Stimulated activated CD8-positive, alpha-beta memory T cell treated with anti-CD3 and anti-CD28 coated beads, Interleukin-4, amount 100 ng/mL, for 24 hours (primary cell): ENCODE data around the gene FGGY.

ENCODE experiments used
- DNase-seq: peaks from one replicate; pipeline ENCODE4 v3.0.0-alpha.2; 2020; ENCODE audit warnings: low read depth

The FGGY gene

GRCh38 chr1:59414406-59415133 lies 117.7 kb downstream of the FGGY start:
- DNase-seq = no peak

DNA sequence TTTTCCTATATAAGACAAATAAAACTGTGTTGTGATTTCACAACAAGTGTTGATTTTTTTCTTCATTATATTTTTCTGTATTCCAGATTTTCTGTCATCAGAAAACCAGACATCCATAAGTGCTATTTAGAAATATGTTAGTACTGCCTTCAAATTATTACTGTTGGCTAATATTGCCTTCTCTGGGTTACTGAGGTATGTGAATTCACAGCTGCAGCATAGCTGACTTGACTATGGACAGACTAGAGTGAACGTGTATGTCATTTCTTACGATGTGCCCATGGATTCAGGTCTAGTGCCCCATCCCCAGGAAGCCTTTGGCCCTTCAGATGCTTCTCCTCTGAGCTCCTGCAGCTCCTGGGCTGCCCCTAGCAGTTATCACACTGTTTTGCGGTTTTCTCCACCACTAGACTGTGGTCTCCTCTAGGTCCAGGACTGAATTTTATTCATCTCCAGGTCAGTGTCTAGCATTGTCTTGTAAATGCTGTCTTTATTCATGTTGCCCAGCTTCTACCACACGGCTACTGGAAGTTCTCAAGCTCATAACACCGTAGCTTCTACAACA lies 118.5 kb downstream of the FGGY start:
- DNase-seq = no peak

- no peak for DNase-seq
Measured at GRCh38 chr1:59415881-59416280, 119.0 kb downstream of the FGGY start.

- DNase-seq = no peak
Measured at GRCh38 chr1:59417406-59417805, 120.5 kb downstream of the FGGY start.

DNA sequence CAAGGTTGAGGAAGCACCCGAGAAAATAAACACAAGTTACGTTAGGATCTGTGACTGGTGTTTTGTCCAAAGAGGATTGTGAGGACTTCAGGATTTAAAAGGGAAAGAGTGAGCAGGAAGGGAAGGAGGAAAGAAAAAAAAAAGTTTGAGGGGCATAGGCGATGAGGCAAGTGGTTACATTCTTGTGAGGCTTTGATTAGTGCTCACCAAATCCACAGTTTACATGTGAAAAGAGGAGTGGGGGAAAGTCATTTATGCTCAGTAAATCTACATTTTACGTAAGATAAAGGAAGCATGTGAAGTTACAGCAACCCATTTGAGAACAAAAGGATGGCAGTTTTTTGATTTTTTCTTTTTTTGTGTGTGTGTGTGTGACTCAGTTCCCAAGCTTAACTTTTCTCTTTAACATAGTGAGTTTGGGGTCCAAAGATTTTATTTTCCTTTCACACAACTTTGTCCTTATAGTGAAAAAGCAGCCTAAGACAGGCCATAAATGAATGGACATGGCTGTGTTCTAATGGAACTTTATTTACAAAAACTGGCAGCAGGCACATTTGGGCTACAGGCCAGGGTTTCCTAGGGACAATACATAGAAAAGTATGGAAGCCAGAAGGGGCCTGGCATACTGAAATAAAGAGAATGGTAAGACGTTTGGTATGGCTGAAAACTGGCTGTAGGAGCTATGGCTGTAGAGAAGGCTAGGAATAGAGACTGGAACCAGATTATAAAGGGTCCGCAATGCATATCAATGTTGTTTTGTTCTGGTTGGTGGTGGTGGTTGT lies 121.7 kb downstream of the FGGY start:
- DNase-seq = no peak

GRCh38 chr1:59419361-59420140 lies 122.7 kb downstream of the FGGY start:
- DNase-seq = no peak

DNA sequence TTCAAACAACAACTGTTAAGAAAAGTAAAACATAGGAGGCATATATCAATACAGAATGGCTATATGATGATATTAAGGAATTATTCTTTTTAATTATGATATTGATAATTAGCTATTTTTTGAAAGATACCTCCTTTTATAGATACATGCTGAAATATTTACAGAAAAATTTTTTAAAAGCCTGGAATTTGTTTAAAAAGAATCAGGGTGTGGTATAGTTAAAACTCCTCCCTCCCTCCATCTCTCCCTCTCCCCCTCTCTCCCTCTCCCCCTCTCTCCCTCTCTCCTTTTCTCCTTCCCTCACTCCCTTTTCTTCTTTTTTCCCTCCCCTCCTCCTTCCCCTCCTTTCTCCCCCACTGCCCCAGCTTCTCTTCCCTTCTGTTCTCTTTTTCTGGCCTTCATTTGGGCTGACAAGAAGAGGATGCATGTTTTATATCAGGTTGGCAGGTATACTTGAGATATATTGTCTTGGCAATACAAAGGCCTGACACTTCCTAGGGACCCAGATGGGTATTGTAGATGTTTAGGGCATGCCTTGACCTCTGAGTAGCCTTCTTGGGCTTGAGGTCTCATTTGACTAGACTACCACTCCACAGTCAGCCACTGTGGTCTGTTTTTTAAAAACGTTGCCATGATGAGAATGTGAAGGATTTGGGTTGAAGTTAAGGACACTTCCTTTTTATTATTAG lies 124.5 kb downstream of the FGGY start:
- no peak for DNase-seq

GRCh38 chr1:59422921-59423575 lies 126.2 kb downstream of the FGGY start:
- DNase-seq = no peak

DNA sequence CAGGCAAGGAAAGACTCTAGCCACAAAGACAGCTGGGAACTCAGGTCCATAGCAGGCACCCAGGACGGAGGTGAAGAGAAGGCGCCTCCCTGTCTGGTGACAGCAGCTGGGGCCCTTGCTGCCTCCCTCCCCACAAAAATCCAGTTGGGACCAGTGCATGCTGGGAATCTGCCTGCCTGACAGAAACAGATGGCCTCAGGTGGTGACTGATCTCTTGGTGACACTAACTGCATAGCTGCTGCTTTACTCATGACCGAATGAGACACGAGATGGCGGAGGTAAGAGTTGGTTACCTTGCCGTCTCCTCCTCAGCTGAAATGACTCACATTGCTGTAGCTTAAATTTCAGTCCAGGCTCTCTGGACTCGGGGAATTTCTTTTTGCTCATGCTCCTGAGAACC lies 130.3 kb downstream of the FGGY start:
- no peak for DNase-seq

DNA sequence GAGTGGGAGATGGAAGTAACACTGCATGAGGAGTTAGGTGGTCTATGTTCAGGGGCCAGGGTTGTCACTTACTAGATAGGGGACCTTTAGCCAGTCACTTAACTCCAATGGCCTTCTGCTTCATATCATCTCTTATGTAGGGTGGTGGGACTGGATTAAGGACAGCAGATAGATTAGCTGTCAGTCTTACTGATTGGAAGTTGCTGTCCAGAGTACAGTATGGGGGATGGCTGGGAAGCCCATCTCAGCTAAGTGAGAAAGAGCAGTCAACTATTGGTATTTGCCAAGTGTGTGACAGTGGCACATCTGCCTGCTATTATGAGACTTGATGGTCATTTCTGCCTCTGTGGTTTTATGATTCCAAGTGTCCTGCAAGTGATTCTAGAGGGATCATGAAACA lies 130.9 kb downstream of the FGGY start:
- DNase-seq = no peak

DNA sequence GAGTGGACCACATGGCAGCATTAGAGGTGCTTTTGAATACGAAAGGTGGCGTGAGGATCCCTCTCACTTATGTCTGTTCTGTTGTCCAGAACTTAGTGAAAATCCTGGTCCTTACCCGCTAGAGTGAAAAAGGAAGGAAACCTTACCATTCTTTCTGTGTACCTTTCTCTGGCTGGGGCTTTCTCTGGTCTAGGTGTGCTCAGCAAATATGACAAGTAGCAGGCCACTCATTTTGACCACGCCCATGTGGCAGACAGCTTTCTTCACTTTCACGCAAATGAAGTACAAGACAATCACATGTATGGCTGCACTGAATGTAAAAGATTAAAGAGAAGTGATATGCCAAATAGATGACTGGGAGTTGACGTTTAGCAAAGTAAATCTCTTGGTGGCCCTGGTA lies 131.9 kb downstream of the FGGY start:
- no peak for DNase-seq

DNA sequence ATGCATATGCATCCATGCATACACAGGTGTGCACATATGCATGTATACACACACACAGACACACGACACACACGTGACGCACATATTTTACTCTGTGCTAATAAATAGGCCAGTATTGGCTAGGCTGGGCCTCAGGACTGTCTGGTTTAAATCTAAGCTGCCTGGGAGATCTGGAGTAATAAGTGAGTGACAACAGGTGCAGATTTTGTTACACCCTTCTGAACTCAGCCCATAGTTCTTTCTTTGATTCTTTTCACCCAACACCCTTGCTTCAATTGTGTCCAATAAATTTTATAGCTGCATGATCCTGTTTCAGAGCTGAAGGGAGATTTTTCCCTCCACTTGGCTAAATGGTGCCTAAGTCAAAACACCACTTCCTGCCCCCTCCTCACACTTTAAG lies 132.8 kb downstream of the FGGY start:
- DNase-seq = no peak

DNA sequence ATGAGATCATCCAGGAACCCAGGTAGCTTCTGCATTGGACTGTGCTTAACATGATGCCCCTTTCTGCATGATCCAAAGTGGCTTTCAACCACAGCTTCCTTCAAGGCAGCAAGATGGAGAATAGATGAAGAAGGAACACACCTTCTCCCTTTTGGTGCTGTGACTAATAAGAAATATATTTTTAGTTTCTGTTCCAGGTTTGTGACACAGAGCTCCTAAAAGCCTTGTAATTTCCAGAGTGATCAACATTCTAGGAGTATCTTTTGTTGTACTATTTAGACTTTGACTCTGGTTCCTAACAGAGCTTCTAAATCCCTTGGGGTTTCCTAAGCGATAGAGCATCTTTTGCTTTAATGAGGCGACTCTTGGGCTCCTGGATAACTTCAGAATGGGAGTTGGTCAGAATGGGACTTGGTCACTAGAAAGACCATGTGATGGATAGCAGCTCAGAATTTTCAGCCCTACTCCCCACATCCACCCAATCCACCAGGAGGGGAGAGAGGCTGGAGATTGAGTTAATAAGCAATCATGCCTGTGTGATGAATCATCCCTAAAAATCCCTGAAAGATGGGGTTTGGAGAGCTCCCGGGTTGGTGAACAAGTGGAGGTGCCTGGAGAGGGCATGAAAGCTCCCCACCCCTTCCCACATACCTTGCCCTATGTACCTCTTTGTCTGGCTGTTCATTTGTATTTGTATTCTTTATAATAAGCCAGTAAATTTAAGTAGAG lies 134.8 kb downstream of the FGGY start:
- DNase-seq = no peak

DNA sequence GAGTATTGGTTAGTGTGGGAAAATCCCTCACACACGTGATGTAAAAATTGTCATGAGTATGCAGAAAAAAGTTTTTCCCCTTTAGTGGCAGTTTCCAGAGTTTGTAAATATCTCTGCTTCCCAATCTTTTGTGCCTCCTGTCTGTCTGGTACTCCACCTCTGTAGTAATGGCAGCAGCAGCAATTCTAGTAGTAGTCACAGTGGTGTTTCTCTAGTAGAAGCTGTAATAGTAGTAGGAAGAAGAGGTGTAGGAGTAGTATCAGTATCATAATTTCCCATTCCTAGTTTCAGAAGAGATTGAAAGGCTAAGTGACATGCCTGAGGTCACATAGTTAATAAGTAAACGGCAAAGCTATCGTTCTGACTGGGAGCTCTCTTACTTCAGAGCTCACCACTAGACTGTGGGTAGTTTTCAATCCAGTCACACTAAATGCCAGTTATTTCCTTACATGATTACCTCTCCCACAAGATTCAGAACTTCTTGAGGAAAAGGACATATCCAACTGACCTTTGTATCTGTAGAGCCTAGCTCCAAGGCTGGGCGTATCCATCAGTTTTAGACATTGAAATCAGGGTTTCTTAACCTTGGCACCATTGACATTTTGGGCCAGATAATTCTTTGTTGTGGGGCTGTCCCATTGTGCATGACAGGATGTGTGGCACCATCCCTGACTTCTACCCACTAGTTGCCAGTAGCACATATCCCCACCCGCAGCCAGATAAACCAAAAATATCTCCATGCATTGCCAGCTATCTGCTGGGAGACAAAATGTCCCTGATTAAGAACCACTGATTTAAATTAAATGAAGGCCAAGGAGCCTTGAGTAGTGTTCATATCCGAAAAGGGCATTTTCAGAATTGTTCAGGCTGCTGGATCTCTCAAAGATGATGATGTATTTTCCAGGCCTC lies 135.9 kb downstream of the FGGY start:
- DNase-seq = no peak

GRCh38 chr1:59433440-59433813 lies 136.5 kb downstream of the FGGY start:
- no peak for DNase-seq

DNA sequence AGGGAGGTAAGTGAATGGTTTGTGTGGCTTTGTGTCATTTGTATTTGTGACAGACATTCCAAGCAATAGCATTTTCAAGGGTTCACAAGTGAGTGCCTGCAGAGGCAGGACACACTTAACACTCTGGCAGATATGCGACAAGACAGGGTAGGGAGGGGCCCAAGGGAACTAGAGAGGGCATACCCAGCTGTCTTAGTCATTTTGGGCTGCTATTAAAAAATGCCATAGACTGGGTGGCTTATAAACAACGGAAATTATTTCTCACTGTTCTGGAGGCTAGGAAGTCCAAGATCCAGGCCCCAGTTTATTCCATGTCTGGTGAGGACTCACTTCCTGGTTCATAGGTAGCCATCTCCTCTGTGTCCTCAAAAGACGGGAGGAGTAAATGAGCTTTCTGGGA lies 137.4 kb downstream of the FGGY start:
- DNase-seq = no peak

DNA sequence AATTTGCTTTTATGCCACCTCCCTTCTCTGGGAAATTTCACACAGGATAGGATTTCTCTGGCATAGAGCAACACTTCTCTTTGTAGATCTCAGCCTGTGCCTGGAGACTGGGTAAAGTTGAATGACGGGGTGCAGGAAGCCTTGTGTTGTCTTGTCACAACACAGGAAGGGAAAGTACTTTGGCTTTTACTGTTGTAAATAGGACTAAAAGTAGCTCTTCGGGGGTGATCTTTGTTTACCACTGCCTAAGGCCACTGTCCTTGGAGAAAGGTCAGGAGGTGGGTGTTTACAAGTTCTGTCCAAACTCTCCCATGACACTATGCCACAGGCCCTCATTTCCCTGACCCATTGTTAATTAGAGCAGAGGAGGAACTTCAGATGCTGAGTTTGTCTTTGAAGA lies 139.7 kb downstream of the FGGY start:
- no peak for DNase-seq

GRCh38 chr1:59438058-59438560 lies 141.2 kb downstream of the FGGY start:
- no peak for DNase-seq

DNA sequence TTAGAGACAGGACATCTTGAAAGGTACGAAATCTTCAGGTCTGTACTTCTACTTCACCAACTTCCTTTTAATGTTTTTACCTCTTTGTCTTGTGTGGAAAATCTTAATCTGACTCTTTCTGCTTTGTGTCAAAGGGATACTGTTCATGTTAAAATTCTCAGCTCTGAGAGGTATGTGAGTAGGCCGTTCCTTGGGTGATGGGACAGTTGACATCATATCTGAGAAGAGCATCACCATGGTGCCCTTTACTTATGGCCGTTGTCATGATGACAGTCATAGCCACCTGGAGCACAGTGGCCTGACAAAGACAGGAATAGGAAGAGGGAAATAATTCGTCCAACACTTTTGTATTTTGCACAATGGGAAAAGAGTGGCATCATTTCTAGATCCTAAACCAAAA lies 145.6 kb downstream of the FGGY start:
- DNase-seq = no peak

DNA sequence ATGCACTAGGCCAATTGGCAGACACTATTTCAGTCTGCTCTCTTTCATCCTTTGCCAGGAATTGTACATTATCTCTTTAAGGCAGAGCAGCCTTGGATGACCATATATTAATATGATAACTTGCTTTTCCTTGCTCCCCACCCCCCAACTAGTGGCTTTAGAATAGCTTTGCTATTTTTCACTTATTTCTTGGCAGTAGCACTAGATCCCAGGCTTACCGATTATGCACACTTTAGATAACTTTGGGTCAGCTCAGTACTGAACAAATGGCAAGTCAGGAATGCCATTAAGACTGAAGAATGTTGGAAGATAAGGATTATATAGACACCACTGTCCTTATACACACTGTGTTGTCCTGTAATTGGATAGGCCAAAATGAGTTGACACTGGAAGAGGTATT lies 146.4 kb downstream of the FGGY start:
- DNase-seq = no peak
